A673 (cell line): ENCODE measurements around the gene TMEM168. TPM values are rescaled to one million over a fixed set of nuclear protein-coding genes. Genes with fewer than 3 reads are reported as not detected.
A peak's percentile ranks its signal among the peaks of the same experiment; 100 is the strongest.
"Not testable (repeated sequence)": the region's sequence is repeated elsewhere in the genome, so short reads cannot be mapped to it uniquely, and the experiment has no call there.

ENCODE experiments used
- Bru-seq: library from RNA; stranded (reverse); fragments of 400-500 nt; gene quantifications from one replicate; lab custom pipeline; 2021; lab: Mats Ljungman, UMichigan
- BruChase-seq, 2 experiments: library from RNA; stranded (reverse); fragments of 400-500 nt; gene quantifications; one replicate each; lab custom pipeline; 2021; lab: Mats Ljungman, UMichigan
- BruUV-seq: library from RNA; stranded (reverse); fragments of 400-500 nt; replicated peaks from 2 replicates; lab custom pipeline; 2021; lab: Mats Ljungman, UMichigan
- CTCF ChIA-PET: fragments of 300-600 bp; sonication (Branson Sonifier 250); formaldehyde crosslinking; loops from one replicate; lab custom pipeline; 2022; ENCODE audit warnings: antibody characterized with exemption; lab: Charles Lee
- POLR2A ChIA-PET: fragments of 300-600 bp; sonication (Branson Sonifier 250); formaldehyde crosslinking; loops from one replicate; lab custom pipeline; 2022; ENCODE audit warnings: antibody characterized with exemption; ENCODE audit not compliant: low non-redundant PET; lab: Charles Lee
- DNase-seq: peaks from one replicate; pipeline ENCODE4 v3.0.0-alpha.2; 2015; ENCODE audit warnings: low spot score
- H3K27ac ChIP-seq: fragments of 200-600 bp; sonication (generic); 2 replicates; pipeline ENCODE4 v1.5.1; 2016; ENCODE audit warnings: mixed run types, low read depth, mild to moderate bottlenecking, mixed read lengths, antibody characterized with exemption, low read length; ENCODE audit not compliant: poor library complexity, severe bottlenecking
- H3K27me3 ChIP-seq: fragments of 200-600 bp; sonication (generic); replicated peaks from 2 replicates; pipeline ENCODE4 v1.6.1; 2017; ENCODE audit warnings: mixed run types, low read depth, mild to moderate bottlenecking, mixed read lengths, antibody characterized with exemption, low read length; ENCODE audit not compliant: insufficient read depth, poor library complexity
- H3K36me3 ChIP-seq: fragments of 200-600 bp; sonication (generic); 2 replicates; pipeline ENCODE4 v1.6.1; 2016; ENCODE audit warnings: mixed run types, mild to moderate bottlenecking, mixed read lengths, antibody characterized with exemption, low read length; ENCODE audit not compliant: insufficient read depth, poor library complexity, severe bottlenecking
- H3K4me1 ChIP-seq: fragments of 200-600 bp; sonication (generic); 2 replicates; pipeline ENCODE4 v1.6.1; 2017; ENCODE audit warnings: mixed run types, mild to moderate bottlenecking, mixed read lengths, antibody characterized with exemption, low read length; ENCODE audit not compliant: insufficient read depth, poor library complexity, severe bottlenecking
- H3K4me3 ChIP-seq: fragments of 200-600 bp; sonication (generic); 2 replicates; pipeline ENCODE4 v1.5.1; 2016; ENCODE audit warnings: low read depth, mixed run types, mild to moderate bottlenecking, mixed read lengths, low read length; ENCODE audit not compliant: poor library complexity, severe bottlenecking
- H3K9me3 ChIP-seq: fragments of 200-600 bp; sonication (generic); 2 replicates; pipeline ENCODE4 v1.6.1; 2016; ENCODE audit warnings: mixed run types, low read depth, mild to moderate bottlenecking, mixed read lengths, antibody characterized with exemption, low read length; ENCODE audit not compliant: poor library complexity, severe bottlenecking
- CTCF ChIP-seq: fragments of 300-800, 200-600 bp; sonication (generic); conservative IDR thresholded peaks from 2 replicates; pipeline ENCODE4 v1.5.1; 2017; ENCODE audit warnings: low read depth, mild to moderate bottlenecking, antibody characterized with exemption, low read length, moderate library complexity, mixed read lengths
- EZH2 ChIP-seq: fragments of 200-600 bp; sonication (generic); IDR thresholded peaks from 2 replicates; pipeline ENCODE4 v1.6.1; 2017; ENCODE audit warnings: borderline replicate concordance, low read depth, mild to moderate bottlenecking, mixed read lengths, antibody characterized with exemption, low read length; ENCODE audit not compliant: poor library complexity, severe bottlenecking
- intact Hi-C: fragments of 100-400 bp; cut with micrococcal nuclease; formaldehyde crosslinking; loops from one replicate; pipeline ENCODE4 v1.10.0; 2022; ENCODE audit not compliant: unreplicated experiment
- long read RNA-seq: library from polyadenylated mRNA; stranded (forward); transcript quantifications from one replicate; pipeline ENCODE4 v2.0.0, GENCODE V29; 2022
- total RNA-seq: library from RNA; stranded (reverse); gene quantifications from 2 replicates; pipeline ENCODE4 v1.2.3, GENCODE V29; 2021

Gene TMEM168
- total RNA-seq (19.5 and 26.4 TPM in 2 replicates), Bru-seq, nascent RNA (percentile 86 among the genes with signal in this experiment), BruChase-seq, experiment 1, labeled RNA remaining after a 2-hour chase (percentile 91 among the genes with signal in this experiment), BruChase-seq, experiment 2, labeled RNA remaining after a 6-hour chase (percentile 88 among the genes with signal in this experiment)
- long read RNA-seq, full-length matches to known transcripts = 35 of 59 reads
- long read RNA-seq, partial matches to known transcripts = 3 of 59 reads
- long read RNA-seq, other reads (novel, unspliced or antisense) = 21 of 59 reads

- no peak for TF ChIP-seq CTCF
- peak; percentile 82 for DNase-seq
- Histone ChIP-seq H3K27ac (peak within 1 kb of the TSS; percentile 92), H3K36me3 (no peaks in the 10 kb centered on the region), H3K4me1 (peaks cover 3% of the 10 kb centered on the region), H3K27me3 (no peaks in the 10 kb centered on the region), H3K9me3 (no peaks in the 10 kb centered on the region), H3K4me3 (peak within 1 kb of the TSS; percentile 80)
- intact Hi-C loops = no loop called here
- ChIA-PET CTCF (no interaction called here), POLR2A (no interaction called here)
- BruUV-seq = TSS peak; percentile 86
These were observed at the start of gene TMEM168 for GRCh38 chr7:112789817-112790585. TMEM168 (minus strand) TSS chr7:112790393; CDS start chr7:112784825, 5,568 bp downstream.

- H3K4me3 ChIP-seq, BruUV-seq, H3K9me3 ChIP-seq, CTCF ChIA-PET, DNase-seq, H3K4me1 ChIP-seq, POLR2A ChIA-PET, H3K27ac ChIP-seq, H3K36me3 ChIP-seq, intact Hi-C loops, H3K27me3 ChIP-seq: not testable (repeated sequence)
These were observed 45.7 kb upstream of the TMEM168 start for GRCh38 chr7:112835928-112836327.

GRCh38 chr7:112833082-112833481, 42.9 kb upstream of the TMEM168 start:
- POLR2A ChIA-PET = no interaction called here
- Histone ChIP-seq H3K36me3 (no peaks in the 10 kb centered on the region), H3K4me1 (no peaks in the 10 kb centered on the region), H3K9me3 (peaks cover 12% of the 10 kb centered on the region), H3K4me3 (no peak overlapping the region), H3K27me3 (no peaks in the 10 kb centered on the region), H3K27ac (no peak overlapping the region)
- TF ChIP-seq CTCF (no peak), EZH2 (no peak)
- no peak for DNase-seq
- BruUV-seq = no TSS peak
- CTCF ChIA-PET = no interaction called here
- intact Hi-C loops = no loop called here
